H9 (cell line): Measurements from ENCODE around the gene RNASE7. TPM values are rescaled to one million over a fixed set of nuclear protein-coding genes. Genes with fewer than 3 reads are reported as not detected.

ENCODE experiments used
- DNase-seq: peaks from one replicate; pipeline ENCODE4 v3.0.0-alpha.2; 2017
- H2AFZ ChIP-seq: one replicate; pipeline ENCODE4 v1.6.1; 2013; ENCODE audit warnings: mild to moderate bottlenecking, low read length, control low read depth, moderate library complexity
- H2AK5ac ChIP-seq: 2 replicates; pipeline ENCODE4 v1.6.1; 2013; ENCODE audit warnings: low read length, control low read depth, mixed read lengths; ENCODE audit not compliant: insufficient read length
- H2BK120ac ChIP-seq: one replicate; pipeline ENCODE4 v1.6.1; 2013; ENCODE audit warnings: low read depth, mild to moderate bottlenecking, low read length, control low read depth, inconsistent platforms; ENCODE audit not compliant: poor library complexity, severe bottlenecking
- H2BK12ac ChIP-seq: 2 replicates; pipeline ENCODE4 v1.6.1; 2013; ENCODE audit warnings: low read length, control low read depth, mixed read lengths, low read depth; ENCODE audit not compliant: insufficient read length
- H2BK15ac ChIP-seq: 2 replicates; pipeline ENCODE4 v1.6.1; 2013; ENCODE audit warnings: low read depth, low read length, control low read depth
- H2BK20ac ChIP-seq: one replicate; pipeline ENCODE4 v1.6.1; 2013; ENCODE audit warnings: low read depth, mild to moderate bottlenecking, low read length, control low read depth, inconsistent platforms; ENCODE audit not compliant: poor library complexity, severe bottlenecking
- H2BK5ac ChIP-seq: 2 replicates; pipeline ENCODE4 v1.6.1; 2013; ENCODE audit warnings: low read length, control low read depth, mixed read lengths; ENCODE audit not compliant: insufficient read length
- H3K14ac ChIP-seq: 2 replicates; pipeline ENCODE4 v1.6.1; 2013; ENCODE audit warnings: low read length, control low read depth; ENCODE audit not compliant: insufficient read depth
- H3K18ac ChIP-seq: 2 replicates; pipeline ENCODE4 v1.6.1; 2013; ENCODE audit warnings: low read depth, mild to moderate bottlenecking, mixed read lengths, low read length, control low read depth; ENCODE audit not compliant: insufficient read length
- H3K23ac ChIP-seq: 2 replicates; pipeline ENCODE4 v1.6.1; 2013; ENCODE audit warnings: low read length, control low read depth, mixed read lengths, low read depth; ENCODE audit not compliant: insufficient read length
- H3K23me2 ChIP-seq: 2 replicates; pipeline ENCODE4 v1.6.1; 2013; ENCODE audit warnings: low read depth, mild to moderate bottlenecking, mixed read lengths, low read length, control low read depth; ENCODE audit not compliant: insufficient read length, poor library complexity, severe bottlenecking
- H3K27ac ChIP-seq: 2 replicates; pipeline ENCODE4 v1.5.1; 2013; ENCODE audit warnings: low read length, control low read depth, mixed read lengths, low read depth; ENCODE audit not compliant: insufficient read length
- H3K27me3 ChIP-seq: 2 replicates; pipeline ENCODE4 v1.6.1; 2013; ENCODE audit warnings: low read length, control low read depth, inconsistent platforms; ENCODE audit not compliant: insufficient read depth
- H3K4ac ChIP-seq: 2 replicates; pipeline ENCODE4 v1.6.1; 2013; ENCODE audit warnings: low read depth, mild to moderate bottlenecking, control low read depth, inconsistent platforms, low read length, moderate library complexity
- H3K4me1 ChIP-seq: 2 replicates; pipeline ENCODE4 v1.6.1; 2013; ENCODE audit warnings: low read length, control low read depth, inconsistent platforms; ENCODE audit not compliant: insufficient read depth
- H3K4me2 ChIP-seq: 2 replicates; pipeline ENCODE4 v1.6.1; 2013; ENCODE audit warnings: low read length, control low read depth, mixed read lengths; ENCODE audit not compliant: insufficient read length, insufficient read depth
- H3K56ac ChIP-seq: 2 replicates; pipeline ENCODE4 v1.6.1; 2013; ENCODE audit warnings: low read depth, mild to moderate bottlenecking, mixed read lengths, low read length, control low read depth; ENCODE audit not compliant: insufficient read length
- H3K79me1 ChIP-seq: 2 replicates; pipeline ENCODE4 v1.6.1; 2013; ENCODE audit warnings: low read depth, mild to moderate bottlenecking, moderate library complexity, low read length, control low read depth, inconsistent platforms; ENCODE audit not compliant: insufficient read depth, poor library complexity, severe bottlenecking
- H3K79me2 ChIP-seq: 2 replicates; pipeline ENCODE4 v1.6.1; 2013; ENCODE audit warnings: low read length, control low read depth, inconsistent platforms; ENCODE audit not compliant: insufficient read depth
- H3K9ac ChIP-seq: 2 replicates; pipeline ENCODE4 v1.6.1; 2013; ENCODE audit warnings: low read length, control low read depth, mixed read lengths; ENCODE audit not compliant: insufficient read length; ENCODE audit errors: extremely low read depth
- H3K9me3 ChIP-seq: one replicate; pipeline ENCODE4 v1.6.1; 2013; ENCODE audit warnings: low read depth, low read length, inconsistent platforms; ENCODE audit not compliant: control insufficient read depth
- H3T11ph ChIP-seq: one replicate; pipeline ENCODE4 v1.6.1; 2013; ENCODE audit warnings: mild to moderate bottlenecking, low read length, control low read depth, inconsistent platforms
- H4K20me1 ChIP-seq: one replicate; pipeline ENCODE4 v1.6.1; 2013; ENCODE audit not compliant: control insufficient read depth, insufficient read length, insufficient read depth
- H4K5ac ChIP-seq: 2 replicates; pipeline ENCODE4 v1.6.1; 2013; ENCODE audit warnings: low read depth, mild to moderate bottlenecking, mixed read lengths, low read length, control low read depth; ENCODE audit not compliant: insufficient read length
- H4K8ac ChIP-seq: replicated peaks from 2 replicates; pipeline ENCODE4 v1.6.1; 2013; ENCODE audit warnings: low read length, control low read depth, mixed read lengths, low read depth; ENCODE audit not compliant: insufficient read length
- H4K91ac ChIP-seq: 2 replicates; pipeline ENCODE4 v1.6.1; 2013; ENCODE audit warnings: low read depth, mild to moderate bottlenecking, moderate library complexity, mixed read lengths, low read length, control low read depth; ENCODE audit not compliant: insufficient read length
- H3K27ac Mint-ChIP-seq, 3 experiments: 2 replicates in 2 of 3; 3 replicates in 1 of 3; pipeline ENCODE4 v1.8.0; 2020 to 2021; ENCODE audit warnings: mixed read lengths in 3 of 3, mild to moderate bottlenecking in 1 of 3, moderate library complexity in 1 of 3
- H3K27me3 Mint-ChIP-seq: 2 replicates; pipeline ENCODE4 v1.8.0; 2021; ENCODE audit warnings: low read depth, mild to moderate bottlenecking, moderate library complexity, mixed read lengths
- H3K36me3 Mint-ChIP-seq, 3 experiments: 2 replicates in 2 of 3; 3 replicates in 1 of 3; pipeline ENCODE4 v1.8.0; 2020 to 2021; ENCODE audit warnings: low read depth in 3 of 3, mixed read lengths in 3 of 3; ENCODE audit not compliant: insufficient read depth in 1 of 3
- H3K4me1 Mint-ChIP-seq, 2 experiments: 2 replicates each; pipeline ENCODE4 v1.8.0; 2020; ENCODE audit warnings: mixed read lengths in 2 of 2
- H3K4me3 Mint-ChIP-seq, 2 experiments: 2 replicates in 1 of 2; 3 replicates in 1 of 2; pipeline ENCODE4 v1.8.0; 2020 to 2021; ENCODE audit warnings: mild to moderate bottlenecking in 2 of 2, mixed read lengths in 2 of 2, moderate library complexity in 1 of 2
- H3K9me3 Mint-ChIP-seq, 2 experiments: 2 replicates in 1 of 2; 3 replicates in 1 of 2; pipeline ENCODE4 v1.8.0; 2020; ENCODE audit warnings: mild to moderate bottlenecking in 2 of 2, mixed read lengths in 2 of 2, moderate library complexity in 1 of 2
- WGBS: extraction: QIAGEN DNeasy Blood & Tissue Kit; methylation state at CpG from one replicate; pipeline ENCODE4 v1.1.7; 2013; ENCODE audit warnings: missing lambda C conversion rate, low lambda C conversion rate, mixed read lengths; ENCODE audit not compliant: insufficient read length; ENCODE audit errors: extremely low coverage; 5-methylcytosine and 5-hydroxymethylcytosine counted together
- total RNA-seq: library from RNA; stranded (reverse); gene quantifications from 2 replicates; pipeline ENCODE4 v1.2.1, GENCODE V29; 2021
- TF ChIP-seq, protein P1 (sequence below): fragments of 200-600 bp; sonication (generic); conservative IDR thresholded peaks from 3 replicates; pipeline ENCODE4 v1.8.0; 2021; ENCODE audit warnings: antibody characterized with exemption, mild to moderate bottlenecking

RNASE7 gene
- total RNA-seq, 1 experiment from 2014 or later, result not detected

DNA sequence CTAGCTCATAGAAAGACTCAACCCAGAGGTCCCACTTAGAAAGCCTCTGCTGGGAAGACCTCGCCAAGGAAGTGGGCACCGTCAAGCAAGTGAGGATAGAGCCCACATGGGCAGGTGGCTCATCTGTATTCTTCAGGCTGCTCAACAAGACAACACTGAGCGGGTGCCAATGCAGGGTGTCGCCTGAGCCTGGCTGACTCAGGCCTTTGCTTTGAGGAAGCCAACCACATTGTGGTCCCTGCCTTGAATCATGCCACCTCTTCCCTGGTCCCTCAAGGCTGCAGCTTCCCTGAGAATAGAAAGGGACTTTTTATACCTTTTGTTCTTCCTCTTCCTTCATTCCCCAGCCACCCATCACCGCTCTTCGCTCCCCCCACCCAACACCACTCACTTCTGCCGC is 5.4 kb upstream of the RNASE7 start:
- H3K18ac ChIP-seq, result no peak overlapping the region
- H4K91ac ChIP-seq, result no peak overlapping the region
- no peak overlapping the region for H3K4me2 ChIP-seq
- no peaks in the 10 kb centered on the region for H3K27me3 ChIP-seq
- H3K23me2 ChIP-seq, result no peaks in the 10 kb centered on the region
- Mint-ChIP-seq H3K36me3 (no peaks in the 10 kb centered on the region), H3K27ac (no peak overlapping the region), H3K4me3 (no peak overlapping the region), H3K4me1 (peaks cover 24 to 26% of the 10 kb centered on the region in 2 experiments), H3K27me3 (peaks cover 36% of the 10 kb centered on the region), H3K9me3 (no peaks in the 10 kb centered on the region)
- H3K23ac ChIP-seq, result no peak overlapping the region
- no peak overlapping the region for H4K5ac ChIP-seq
- no peaks in the 10 kb centered on the region for H3K79me2 ChIP-seq
- no peak overlapping the region for H3K27ac ChIP-seq
- no peak overlapping the region for H2BK12ac ChIP-seq
- no peak overlapping the region for H2BK20ac ChIP-seq
- peaks cover 5% of the 10 kb centered on the region for H3K4me1 ChIP-seq
- H3K56ac ChIP-seq, result no peak overlapping the region
- no CpG with 5 or more reads among the region's 7 CpGs for WGBS
- H2BK15ac ChIP-seq, result no peak overlapping the region
- H2AFZ ChIP-seq, result no peak overlapping the region
- H3K9ac ChIP-seq, result no peak overlapping the region
- no peak overlapping the region for H4K8ac ChIP-seq
- H3K14ac ChIP-seq, result no peak overlapping the region
- no peaks in the 10 kb centered on the region for H3K79me1 ChIP-seq
- no peak for DNase-seq
- H2BK120ac ChIP-seq, result no peak overlapping the region
- TF ChIP-seq, protein P1, sequence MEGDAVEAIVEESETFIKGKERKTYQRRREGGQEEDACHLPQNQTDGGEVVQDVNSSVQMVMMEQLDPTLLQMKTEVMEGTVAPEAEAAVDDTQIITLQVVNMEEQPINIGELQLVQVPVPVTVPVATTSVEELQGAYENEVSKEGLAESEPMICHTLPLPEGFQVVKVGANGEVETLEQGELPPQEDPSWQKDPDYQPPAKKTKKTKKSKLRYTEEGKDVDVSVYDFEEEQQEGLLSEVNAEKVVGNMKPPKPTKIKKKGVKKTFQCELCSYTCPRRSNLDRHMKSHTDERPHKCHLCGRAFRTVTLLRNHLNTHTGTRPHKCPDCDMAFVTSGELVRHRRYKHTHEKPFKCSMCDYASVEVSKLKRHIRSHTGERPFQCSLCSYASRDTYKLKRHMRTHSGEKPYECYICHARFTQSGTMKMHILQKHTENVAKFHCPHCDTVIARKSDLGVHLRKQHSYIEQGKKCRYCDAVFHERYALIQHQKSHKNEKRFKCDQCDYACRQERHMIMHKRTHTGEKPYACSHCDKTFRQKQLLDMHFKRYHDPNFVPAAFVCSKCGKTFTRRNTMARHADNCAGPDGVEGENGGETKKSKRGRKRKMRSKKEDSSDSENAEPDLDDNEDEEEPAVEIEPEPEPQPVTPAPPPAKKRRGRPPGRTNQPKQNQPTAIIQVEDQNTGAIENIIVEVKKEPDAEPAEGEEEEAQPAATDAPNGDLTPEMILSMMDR, result no peak
- H2AK5ac ChIP-seq, result no peak overlapping the region
- no peaks in the 10 kb centered on the region for H4K20me1 ChIP-seq
- no peak overlapping the region for H2BK5ac ChIP-seq
- no peaks in the 10 kb centered on the region for H3K9me3 ChIP-seq
- no peak overlapping the region for H3T11ph ChIP-seq
- no peak overlapping the region for H3K4ac ChIP-seq
